T-cell (primary cell): ENCODE results near the gene DIPK1B. TPM values are rescaled to one million over a fixed set of nuclear protein-coding genes. Genes with fewer than 3 reads are reported as not detected.

Source experiments
- ATAC-seq, 4 experiments: fragments of 200-7000 bp in 3 of 4; fragments of 150-1000 bp in 1 of 4; cut with Tn5 transposase; replicated peaks in 1 of 4; 1 replicate in 3 of 4; 2 replicates in 1 of 4; pipeline ENCODE4 v1.10.0; 2021; ENCODE audit warnings: moderate library complexity in 3 of 4, mild to moderate bottlenecking in 2 of 4, moderate number of reproducible peaks in 1 of 4
- CTCF ChIA-PET, 2 donors: fragments of 300-600 bp; sonication (Branson Sonifier 250); formaldehyde crosslinking; loops; one replicate each; lab custom pipeline; 2022; ENCODE audit warnings: antibody characterized with exemption in 2 of 2; lab: Charles Lee
- POLR2A ChIA-PET, 2 donors: fragments of 300-600 bp; sonication (Branson Sonifier 250); formaldehyde crosslinking; loops; one replicate each; lab custom pipeline; 2022; ENCODE audit warnings: antibody characterized with exemption in 2 of 2; lab: Charles Lee
- DNase-seq, 35 experiments: peaks; one replicate each; pipeline versions ENCODE4 v3.0.0 to v3.0.0-alpha.2; 2013 to 2023
- H3K27ac ChIP-seq: one replicate; pipeline ENCODE4 v1.5.1; 2013; ENCODE audit warnings: low read length
- H3K27me3 ChIP-seq, 2 experiments: replicated peaks in 1 of 2; 1 replicate in 1 of 2; 2 replicates in 1 of 2; pipeline versions ENCODE4 v1.6.1 to v1.7.0; 2013; ENCODE audit warnings: low read length in 1 of 2, mixed read lengths in 1 of 2; ENCODE audit not compliant: control insufficient read depth in 2 of 2, insufficient read depth in 2 of 2; ENCODE audit errors: extremely low read depth in 1 of 2
- H3K36me3 ChIP-seq, 2 donors: 1 replicate in 1 of 2; 2 replicates in 1 of 2; pipeline versions ENCODE4 v1.6.1 to v1.7.0; 2013; ENCODE audit warnings: low read length in 1 of 2; ENCODE audit not compliant: control insufficient read depth in 2 of 2, insufficient read depth in 1 of 2; ENCODE audit errors: extremely low read depth in 1 of 2
- H3K4me1 ChIP-seq, 2 experiments: 1 replicate in 1 of 2; 2 replicates in 1 of 2; pipeline versions ENCODE4 v1.6.1 to v1.7.0; 2013; ENCODE audit warnings: low read length in 2 of 2, mixed read lengths in 1 of 2; ENCODE audit not compliant: insufficient read depth in 2 of 2, control insufficient read depth in 1 of 2; ENCODE audit errors: extremely low read depth in 1 of 2
- H3K4me3 ChIP-seq, 2 donors: 1 replicate in 1 of 2; 2 replicates in 1 of 2; pipeline versions ENCODE4 v1.5.1 to v1.7.0; 2013; ENCODE audit warnings: mild to moderate bottlenecking in 2 of 2, low read length in 1 of 2, moderate library complexity in 1 of 2; ENCODE audit not compliant: control insufficient read depth in 1 of 2; ENCODE audit errors: extremely low read depth in 1 of 2
- H3K9me3 ChIP-seq: 2 replicates; pipeline ENCODE4 v1.7.0; 2013
- H3K27ac Mint-ChIP-seq, 2 donors: one replicate each; pipeline ENCODE4 v1.8.0; 2020 to 2021; ENCODE audit warnings: mild to moderate bottlenecking in 2 of 2, mixed read lengths in 2 of 2
- H3K27me3 Mint-ChIP-seq, 2 donors: one replicate each; pipeline ENCODE4 v1.8.0; 2021 to 2022; ENCODE audit warnings: mixed read lengths in 2 of 2
- H3K36me3 Mint-ChIP-seq: one replicate; pipeline ENCODE4 v1.8.0; 2021; ENCODE audit warnings: mixed read lengths
- H3K4me1 Mint-ChIP-seq, 3 donors: one replicate each; pipeline ENCODE4 v1.8.0; 2020 to 2022; ENCODE audit warnings: mixed read lengths in 3 of 3, mild to moderate bottlenecking in 1 of 3
- H3K4me3 Mint-ChIP-seq, 3 donors: one replicate each; pipeline ENCODE4 v1.8.0; 2020 to 2022; ENCODE audit warnings: mild to moderate bottlenecking in 3 of 3, mixed read lengths in 3 of 3, moderate library complexity in 3 of 3
- H3K9me3 Mint-ChIP-seq, 3 donors: one replicate each; pipeline ENCODE4 v1.8.0; 2020 to 2022; ENCODE audit warnings: mixed read lengths in 3 of 3
- WGBS: methylation state at CpG from one replicate; pipeline ENCODE4 v1.1.5; 2013; ENCODE audit warnings: missing lambda C conversion rate; ENCODE audit not compliant: insufficient coverage; 5-methylcytosine and 5-hydroxymethylcytosine counted together
- total RNA-seq, 35 experiments: library from RNA in 6 of 35; stranded (reverse) in 6 of 35; fragments of 120-200 nt in 1 of 35; gene quantifications; one replicate each; pipeline versions ENCODE4 v1.2.1 to v1.2.4 and lab custom pipeline; 2013 to 2026

Gene DIPK1B
- total RNA-seq, 5 donors from 2014 or later (not counting 1 experiment from before 2014, with no cell fraction given), result 0.25 to 2.1 (median 0.77) TPM

- no peak overlapping the region for H3K27ac Mint-ChIP-seq
- peaks cover 0 to 5% (median 2%) of the 10 kb centered on the region in 3 donors for H3K4me1 Mint-ChIP-seq
- no peaks in the 10 kb centered on the region for H3K9me3 Mint-ChIP-seq
- H3K27me3 Mint-ChIP-seq, result peaks cover 0 to 25% of the 10 kb centered on the region in 2 donors
- Histone ChIP-seq H3K27me3 (peaks cover 0 to 62% of the 10 kb centered on the region in 2 experiments), H3K36me3 (no peaks in the 10 kb centered on the region), H3K27ac (no peak overlapping the region), H3K9me3 (no peaks in the 10 kb centered on the region), H3K4me3 (no peak overlapping the region), H3K4me1 (peaks cover 0 to 9% of the 10 kb centered on the region in 2 experiments)
- no peaks in the 10 kb centered on the region for H3K36me3 Mint-ChIP-seq
- WGBS, result 73% methylated on average over 8 of the region's 15 CpGs
- peak in 1 of 4 experiments; percentile 33 for ATAC-seq
- POLR2A ChIA-PET, result no interaction called here
- DNase-seq, result no peak
- CTCF ChIA-PET, result no interaction called here
- no peak overlapping the region for H3K4me3 Mint-ChIP-seq
These were observed 18.7 kb upstream of the DIPK1B start for GRCh38 chr9:136693490-136694162.

DNA sequence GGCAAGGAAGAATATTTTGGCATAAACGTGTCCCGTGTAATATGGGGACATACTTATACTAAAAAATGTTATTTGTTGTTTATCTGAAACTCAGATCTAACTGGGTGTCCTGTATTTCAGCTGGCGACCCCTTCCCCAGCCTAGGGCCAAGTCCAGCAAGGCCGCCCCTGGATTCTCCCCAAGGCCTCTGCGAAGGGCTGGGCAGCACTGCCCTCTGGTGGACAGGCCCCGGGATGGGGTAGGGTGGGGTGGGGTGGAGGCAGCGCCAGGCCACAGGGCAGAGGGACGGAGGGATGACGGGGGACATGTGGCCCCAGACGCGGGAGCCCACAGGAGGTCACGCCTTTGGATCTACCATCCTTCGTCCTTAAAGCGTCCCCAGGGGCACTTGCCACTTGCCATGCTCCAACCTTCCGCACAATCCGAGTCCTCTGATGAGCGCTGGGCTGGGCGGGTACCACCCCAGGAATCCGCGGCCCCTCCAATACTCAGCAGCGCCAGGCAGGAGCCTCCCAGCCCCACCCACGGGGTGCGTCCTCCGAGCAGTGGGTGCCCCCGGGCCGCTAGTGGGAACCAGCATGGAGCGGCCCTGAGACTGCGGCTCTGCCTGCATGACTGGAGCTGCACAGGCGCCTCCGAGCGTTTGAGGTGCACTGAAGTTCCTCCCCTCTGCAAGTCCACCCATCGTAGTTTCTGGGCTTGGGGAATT, 18.1 kb upstream of the DIPK1B start:
- Mint-ChIP-seq H3K9me3 (no peaks in the 10 kb centered on the region), H3K4me1 (peaks cover 0 to 5% (median 0%) of the 10 kb centered on the region in 3 donors), H3K36me3 (no peaks in the 10 kb centered on the region), H3K27me3 (peaks cover 0 to 26% of the 10 kb centered on the region in 2 donors), H3K4me3 (no peak overlapping the region), H3K27ac (no peak overlapping the region)
- H3K4me1 ChIP-seq, result peaks cover 0 to 9% of the 10 kb centered on the region in 2 experiments
- 76% methylated on average over 24 of the region's 32 CpGs for WGBS
- H3K27me3 ChIP-seq, result peaks cover 0 to 64% of the 10 kb centered on the region in 2 experiments
- CTCF ChIA-PET, result interaction anchor here in 1 of 2 donors (0.6 kb wide), 1 partner anchor 194 kb away, joined by 3 read pairs; no protein-coding TSS in a partner anchor
- H3K4me3 ChIP-seq, result no peak overlapping the region
- H3K9me3 ChIP-seq, result no peaks in the 10 kb centered on the region
- POLR2A ChIA-PET, result no interaction called here
- H3K27ac ChIP-seq, result no peak overlapping the region
- DNase-seq (peak in 3 of 35 experiments; percentile 13 to 49 (median 26)), ATAC-seq (peak in 1 of 4 experiments; percentile 55)
- H3K36me3 ChIP-seq, result no peaks in the 10 kb centered on the region

DNA sequence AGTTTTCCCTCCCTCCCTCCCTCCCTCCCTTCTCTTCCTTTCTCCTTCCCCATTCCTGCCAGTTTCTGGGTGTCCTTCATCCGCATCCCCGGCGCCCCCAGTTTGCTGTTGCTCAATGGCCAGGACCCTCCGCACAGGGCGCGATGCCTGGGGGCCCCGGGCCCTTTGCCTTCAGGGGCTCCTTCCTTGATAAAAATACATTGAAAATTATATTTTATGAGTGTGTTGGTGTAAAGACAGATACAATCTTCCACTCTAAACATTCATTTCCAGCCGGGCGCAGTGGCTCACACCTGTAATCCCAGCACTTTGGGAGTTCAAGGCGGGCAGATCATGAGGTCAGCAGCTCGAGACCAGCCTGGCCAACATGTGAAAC, 17.5 kb upstream of the DIPK1B start:
- ChIA-PET POLR2A (no interaction called here), CTCF (interaction anchor here in 1 of 2 donors (0.6 kb wide), 1 partner anchor 193 kb away, joined by 3 read pairs; no protein-coding TSS in a partner anchor)
- DNase-seq (no peak), ATAC-seq (no peak)
- H3K36me3 ChIP-seq, result no peaks in the 10 kb centered on the region
- WGBS, result 80% methylated on average over 1 of the region's 11 CpGs
- H3K27me3 ChIP-seq, result peaks cover 0 to 69% of the 10 kb centered on the region in 2 experiments
- H3K4me3 ChIP-seq, result no peak overlapping the region
- peaks cover 0 to 9% of the 10 kb centered on the region in 2 experiments for H3K4me1 ChIP-seq
- Mint-ChIP-seq H3K9me3 (no peaks in the 10 kb centered on the region), H3K27me3 (peaks cover 0 to 22% of the 10 kb centered on the region in 2 donors), H3K4me3 (no peak overlapping the region), H3K36me3 (no peaks in the 10 kb centered on the region), H3K27ac (no peak overlapping the region), H3K4me1 (peaks cover 0 to 5% (median 0%) of the 10 kb centered on the region in 3 donors)
- no peaks in the 10 kb centered on the region for H3K9me3 ChIP-seq
- no peak overlapping the region for H3K27ac ChIP-seq

GRCh38 chr9:136695435-136695895, 16.9 kb upstream of the DIPK1B start:
- DNase-seq (no peak), ATAC-seq (no peak)
- Histone ChIP-seq H3K9me3 (no peaks in the 10 kb centered on the region), H3K27ac (no peak overlapping the region), H3K27me3 (peaks cover 0 to 73% of the 10 kb centered on the region in 2 experiments), H3K4me3 (no peak overlapping the region), H3K36me3 (no peaks in the 10 kb centered on the region), H3K4me1 (peaks cover 0 to 14% of the 10 kb centered on the region in 2 experiments)
- ChIA-PET POLR2A (no interaction called here), CTCF (no interaction called here)
- Mint-ChIP-seq H3K9me3 (no peaks in the 10 kb centered on the region), H3K4me3 (no peak overlapping the region), H3K27ac (no peak overlapping the region), H3K4me1 (peaks cover 4 to 9% (median 4%) of the 10 kb centered on the region in 3 donors), H3K27me3 (peaks cover 0 to 19% of the 10 kb centered on the region in 2 donors), H3K36me3 (no peaks in the 10 kb centered on the region)
- WGBS, result 70% methylated on average over 6 of the region's 10 CpGs

DNA sequence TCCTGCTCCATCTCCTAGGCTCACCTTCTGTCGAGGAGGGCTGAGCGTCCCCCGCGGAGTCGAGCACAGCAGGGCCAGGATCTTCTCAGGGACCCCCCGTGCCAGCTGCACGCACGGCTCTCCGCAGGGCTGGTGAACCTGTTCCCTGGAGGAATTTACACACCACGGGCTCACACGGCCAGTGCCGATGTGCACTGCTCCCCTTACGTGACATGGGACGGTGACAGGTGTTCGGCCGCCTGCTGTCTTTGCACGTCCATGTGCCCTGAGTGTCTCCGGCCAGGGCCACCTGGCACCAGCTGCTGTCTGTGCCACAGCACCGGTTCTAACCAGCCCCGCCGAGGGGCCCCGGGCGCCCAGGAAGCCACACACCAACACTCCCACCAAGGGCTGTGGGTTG, 16.4 kb upstream of the DIPK1B start:
- Histone ChIP-seq H3K4me3 (no peak overlapping the region), H3K36me3 (no peaks in the 10 kb centered on the region), H3K4me1 (peaks cover 0 to 19% of the 10 kb centered on the region in 2 experiments), H3K27me3 (peaks cover 0 to 73% of the 10 kb centered on the region in 2 experiments), H3K9me3 (no peaks in the 10 kb centered on the region), H3K27ac (no peak overlapping the region)
- peak overlapping the region in 1 of 3 donors; percentile 23 for H3K4me3 Mint-ChIP-seq
- H3K27me3 Mint-ChIP-seq, result peaks cover 0 to 19% of the 10 kb centered on the region in 2 donors
- H3K27ac Mint-ChIP-seq, result no peak overlapping the region
- peak in 1 of 35 experiments; percentile 34 for DNase-seq
- WGBS, result 58% methylated on average over 19 of the region's 23 CpGs
- CTCF ChIA-PET, result no interaction called here
- H3K4me1 Mint-ChIP-seq, result peaks cover 7 to 13% (median 7%) of the 10 kb centered on the region in 3 donors
- no peak for ATAC-seq
- H3K36me3 Mint-ChIP-seq, result no peaks in the 10 kb centered on the region
- H3K9me3 Mint-ChIP-seq, result no peaks in the 10 kb centered on the region
- POLR2A ChIA-PET, result no interaction called here

GRCh38 chr9:136696502-136696901, 15.9 kb upstream of the DIPK1B start:
- H3K27ac ChIP-seq, result no peak overlapping the region
- no peaks in the 10 kb centered on the region for H3K36me3 ChIP-seq
- Mint-ChIP-seq H3K4me1 (peaks cover 12 to 19% (median 13%) of the 10 kb centered on the region in 3 donors), H3K27ac (no peak overlapping the region), H3K9me3 (no peaks in the 10 kb centered on the region), H3K36me3 (no peaks in the 10 kb centered on the region), H3K27me3 (peaks cover 0 to 19% of the 10 kb centered on the region in 2 donors), H3K4me3 (peak overlapping the region in 1 of 3 donors; percentile 23)
- DNase-seq (no peak), ATAC-seq (no peak)
- H3K27me3 ChIP-seq, result peaks cover 0 to 73% of the 10 kb centered on the region in 2 experiments
- WGBS, result 34% methylated on average over 6 of the region's 9 CpGs
- H3K4me3 ChIP-seq, result no peak overlapping the region
- ChIA-PET CTCF (no interaction called here), POLR2A (no interaction called here)
- H3K4me1 ChIP-seq, result peaks cover 0 to 24% of the 10 kb centered on the region in 2 experiments
- no peaks in the 10 kb centered on the region for H3K9me3 ChIP-seq
